Measurements from ENCODE around the gene BACH2.
"Not testable (repeated sequence)": the region's sequence is repeated elsewhere in the genome, so short reads cannot be mapped to it uniquely, and the experiment has no call there.

BACH2 gene

GRCh38 chr6:90296341-90297114 is at the start of gene BACH2:
Gene BACH2 (minus strand): TSS chr6:90296843. CDS start chr6:90008844, 287,999 bp downstream.
- no peak for DNase-seq (ENCODE audit: low read depth)

- DNase-seq (ENCODE audit: low read depth): no peak
Measured at GRCh38 chr6:90343576-90343975, 46.9 kb upstream of the BACH2 start.

- DNase-seq (ENCODE audit: low read depth): no peak
Measured at GRCh38 chr6:90338409-90338808, 41.8 kb upstream of the BACH2 start.

- no peak for DNase-seq (ENCODE audit: low read depth)
Measured at GRCh38 chr6:90336388-90336947, 39.8 kb upstream of the BACH2 start.

GRCh38 chr6:90333928-90334327 is 37.3 kb upstream of the BACH2 start:
- no peak for DNase-seq (ENCODE audit: low read depth)

- DNase-seq (ENCODE audit: low read depth): not testable (repeated sequence)
Measured at GRCh38 chr6:90332978-90333543, 36.4 kb upstream of the BACH2 start.

- no peak for DNase-seq (ENCODE audit: low read depth)
Measured at GRCh38 chr6:90329386-90330077, 32.9 kb upstream of the BACH2 start.

- no peak for DNase-seq (ENCODE audit: low read depth)
Measured at GRCh38 chr6:90328004-90328403, 31.4 kb upstream of the BACH2 start.

GRCh38 chr6:90326404-90327057 is 29.9 kb upstream of the BACH2 start:
- DNase-seq (ENCODE audit: low read depth): no peak

GRCh38 chr6:90323706-90324105 is 27.1 kb upstream of the BACH2 start:
- no peak for DNase-seq (ENCODE audit: low read depth)

GRCh38 chr6:90322976-90323474 is 26.4 kb upstream of the BACH2 start:
- no peak for DNase-seq (ENCODE audit: low read depth)

GRCh38 chr6:90319979-90320685 is 23.5 kb upstream of the BACH2 start:
- DNase-seq (ENCODE audit: low read depth): no peak

- no peak for DNase-seq (ENCODE audit: low read depth)
Measured at GRCh38 chr6:90319044-90319443, 22.4 kb upstream of the BACH2 start.

GRCh38 chr6:90315986-90316385 is 19.3 kb upstream of the BACH2 start:
- no peak for DNase-seq (ENCODE audit: low read depth)

GRCh38 chr6:90315354-90315950 is 18.8 kb upstream of the BACH2 start:
- DNase-seq (ENCODE audit: low read depth): no peak

- DNase-seq (ENCODE audit: low read depth): no peak
Measured at GRCh38 chr6:90314514-90314913, 17.9 kb upstream of the BACH2 start.

GRCh38 chr6:90311569-90311968 is 14.9 kb upstream of the BACH2 start:
- no peak for DNase-seq (ENCODE audit: low read depth)

- DNase-seq (ENCODE audit: low read depth): no peak
Measured at GRCh38 chr6:90305800-90306448, 9.3 kb upstream of the BACH2 start.

GRCh38 chr6:90304308-90304707 is 7.7 kb upstream of the BACH2 start:
- DNase-seq (ENCODE audit: low read depth): no peak

- no peak for DNase-seq (ENCODE audit: low read depth)
Measured at GRCh38 chr6:90303039-90303438, 6.4 kb upstream of the BACH2 start.

- DNase-seq (ENCODE audit: low read depth): no peak
Measured at GRCh38 chr6:90302320-90302719, 5.7 kb upstream of the BACH2 start.

Data from HS-27A (cell line).